ENCODE measurements around the gene KLHL41.

GRCh38 chr2:169511818-169512217, 2.3 kb downstream of the KLHL41 start:
- TF ChIP-seq POLR2A (IDR thresholded peaks at IDR 0.05) (no peak), CTCF (IDR thresholded peaks at IDR 0.05) (no peak)
